H1 (cell line): ENCODE results near the gene MPPED1. TPM values are rescaled to one million over a fixed set of nuclear protein-coding genes. Genes with fewer than 3 reads are reported as not detected.

Experiments used
- CTBP2 ChIP-seq: IDR thresholded peaks from 2 replicates; pipeline ENCODE4 v1.7.0; 2011; ENCODE audit warnings: borderline replicate concordance, mild to moderate bottlenecking, moderate library complexity, mixed read lengths, low read length; ENCODE audit not compliant: insufficient read depth, insufficient read length
- JUN ChIP-seq: IDR thresholded peaks from 2 replicates; pipeline ENCODE4 v1.6.1; 2011; ENCODE audit warnings: low read depth, mild to moderate bottlenecking, improper control_type of control experiment, low read length
- PHF8 ChIP-seq: fragments of 200-600 bp; sonication (generic); conservative IDR thresholded peaks from 2 replicates; pipeline ENCODE4 v1.7.1; 2012; ENCODE audit warnings: low read depth, mild to moderate bottlenecking, inconsistent platforms, low read length, moderate library complexity
- RFX5 ChIP-seq: IDR thresholded peaks from 2 replicates; pipeline ENCODE4 v1.6.1; 2011; ENCODE audit warnings: low read depth, low read length, improper control_type of control experiment, borderline replicate concordance
- SIX5 ChIP-seq: IDR thresholded peaks from 2 replicates; pipeline ENCODE4 v1.6.1; 2011; ENCODE audit warnings: mild to moderate bottlenecking, low read depth, low read length
- SP4 ChIP-seq: IDR thresholded peaks from 2 replicates; pipeline ENCODE4 v1.6.1; 2012; ENCODE audit warnings: low read length, inconsistent platforms
- polyA plus RNA-seq, 7 experiments: library from polyadenylated mRNA; depleted of rRNA in 3 of 7; stranded (reverse) in 5 of 7; unstranded in 2 of 7; fragments of >200 nt in 5 of 7; fragments of 200-250 nt in 2 of 7; gene quantifications; 1 replicate in 5 of 7; 2 replicates in 1 of 7; 4 replicates in 1 of 7; pipeline versions ENCODE4 v1.2.1 to v1.2.3, GENCODE V29; 2011 to 2013; ENCODE audit warnings: missing spikeins in 2 of 7, mixed read lengths in 2 of 7
- total RNA-seq: library from RNA; stranded (reverse); fragmentation: NEBNext Ultra II Directional; extraction: Animal tissue kit (Norgen Biotek cat#: 25700); gene quantifications from 2 replicates; pipeline ENCODE4 v1.2.1, GENCODE V29; 2021

The MPPED1 gene
- total and polyA plus RNA-seq, 2 of the 8 experiments (the other 6 are each of a cell fraction or from before 2014, with no cell fraction given) = 0.29 to 0.37 TPM

DNA sequence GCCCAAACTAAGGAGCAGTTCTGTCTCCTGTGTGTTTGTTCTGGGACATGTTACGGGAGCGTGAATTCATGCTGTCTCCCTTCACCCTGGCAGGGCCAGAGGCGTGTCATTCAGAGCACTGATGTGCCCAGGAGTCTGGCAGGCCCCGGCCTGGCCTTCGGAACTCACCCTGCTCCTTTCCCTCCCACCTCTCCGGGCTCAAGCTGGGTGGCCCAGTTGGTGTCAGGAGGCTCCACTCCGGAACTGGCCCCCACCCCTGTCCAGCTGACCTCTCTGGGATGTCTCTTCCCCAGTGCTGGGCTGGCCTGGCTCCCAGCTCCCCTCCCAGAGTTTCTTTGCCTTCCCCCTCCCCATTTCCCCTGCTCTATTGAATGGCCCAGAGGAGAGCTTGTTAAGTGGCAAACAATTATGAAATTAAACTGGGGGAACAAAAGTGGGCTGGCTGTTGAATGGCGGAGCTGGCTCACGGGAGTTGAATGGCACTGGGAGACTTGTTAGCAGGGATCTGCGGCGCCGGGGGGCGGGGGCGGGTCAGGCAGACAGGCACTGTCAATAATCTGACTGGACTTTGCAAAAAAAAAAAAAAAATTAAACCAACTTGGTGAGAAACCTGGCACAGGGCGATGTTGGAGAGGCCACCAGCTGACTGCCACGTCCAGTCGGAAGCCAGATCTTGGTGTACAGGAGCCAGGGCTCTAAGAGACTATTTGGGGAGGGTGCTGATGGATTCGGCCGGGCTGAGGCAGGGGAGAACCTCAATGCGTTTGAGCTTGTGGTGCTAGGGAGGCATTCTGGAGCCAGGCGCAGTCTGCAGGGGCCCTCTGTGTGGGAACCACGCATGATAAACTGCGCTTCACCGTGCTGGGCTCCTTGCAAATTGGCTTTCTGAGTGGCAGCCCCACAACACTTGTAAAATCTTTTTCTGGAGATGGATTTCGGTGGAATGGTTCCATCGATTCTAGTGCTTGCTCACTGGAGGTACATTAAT, 1.3 kb downstream of the MPPED1 start (continued):
- TF ChIP-seq SIX5 (no peak), SP4 (no peak), JUN (no peak), RFX5 (no peak), PHF8 (no peak), CTBP2 (no peak)
